ENCODE data around the gene MT1B. TPM values are rescaled to one million over a fixed set of nuclear protein-coding genes. Genes with fewer than 3 reads are reported as not detected.

The MT1B gene
- total and polyA plus RNA-seq, 2 of the 13 experiments (the other 11 are each of a cell fraction or from before 2014, with no cell fraction given) = 0.89 TPM; not detected in 1

DNA sequence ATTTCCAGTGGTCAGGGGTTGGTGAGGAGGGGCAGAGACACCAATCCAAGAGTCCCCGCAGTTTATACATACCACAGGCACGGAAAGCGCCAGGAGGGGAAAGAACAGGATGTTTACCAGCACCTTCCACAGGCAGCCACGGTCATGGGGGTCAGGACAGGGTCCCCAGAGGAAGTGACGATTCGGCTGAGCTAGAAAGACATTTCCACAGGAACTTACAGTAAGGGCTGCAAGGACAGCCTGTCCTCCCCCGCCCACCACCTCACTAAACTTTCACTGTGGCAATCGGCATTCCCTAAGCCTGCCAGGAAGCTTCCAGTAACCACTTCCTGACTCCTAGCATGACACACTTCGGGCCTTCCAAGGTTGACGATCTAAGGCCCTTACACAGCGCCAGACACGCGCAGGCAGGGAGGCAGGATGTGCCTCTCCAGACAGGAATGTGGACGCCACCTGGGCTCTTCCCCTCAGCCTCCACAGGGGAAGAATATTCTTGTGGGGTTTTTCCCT lies 44.5 kb upstream of the MT1B start (continued):
- TF ChIP-seq ZNF619 (CRISPR knock-in tag; IDR thresholded peaks at IDR 0.05) (no peak; the same call in 1 of the 2 replicates), GTF3A (CRISPR knock-in tag; conservative IDR thresholded peaks at IDR 0.05) (no peak), ZNF335 (CRISPR knock-in tag; IDR thresholded peaks at IDR 0.05) (peak; percentile 58; the same call in 1 of the 2 replicates), NFIB (CRISPR knock-in tag; IDR thresholded peaks at IDR 0.05; ENCODE audit: borderline replicate concordance) (no peak), ZNF432 (CRISPR knock-in tag; IDR thresholded peaks at IDR 0.05; ENCODE audit: borderline replicate concordance) (no peak), ZNF224 (CRISPR knock-in tag; IDR thresholded peaks at IDR 0.05) (no peak), GTF2F1 (IDR thresholded peaks at IDR 0.05; ENCODE audit: low read length) (no peak), NFYC (CRISPR knock-in tag; IDR thresholded peaks at IDR 0.05) (no peak), JUNB (CRISPR knock-in tag; IDR thresholded peaks at IDR 0.05; ENCODE audit: borderline replicate concordance) (no peak), ZFX (CRISPR knock-in tag; IDR thresholded peaks at IDR 0.05; ENCODE audit: low read depth) (peak; percentile 97), MIXL1 (CRISPR knock-in tag; IDR thresholded peaks at IDR 0.05) (no peak; the same call in 1 of the 2 replicates), ZNF615 (CRISPR knock-in tag; IDR thresholded peaks at IDR 0.05; ENCODE audit: borderline replicate concordance) (no peak), SOX13 (IDR thresholded peaks at IDR 0.05) (peak; percentile 22; the same call in 1 of the 2 replicates), SOX13 (CRISPR knock-in tag; conservative IDR thresholded peaks at IDR 0.05 in 1 of 2, IDR thresholded peaks at IDR 0.05 in 1 of 2) (no peak; a peak in 1 of 4 replicates), MXI1 (IDR thresholded peaks at IDR 0.05; ENCODE audit: borderline replicate concordance, low read depth, low read length) (peak; percentile 36; the same call in 1 of the 3 replicates), MYC (CRISPR knock-in tag; IDR thresholded peaks at IDR 0.05; ENCODE audit: borderline replicate concordance) (peak; percentile 67; the same call in 1 of the 2 replicates)
- TF ChIP-seq, protein P1, sequence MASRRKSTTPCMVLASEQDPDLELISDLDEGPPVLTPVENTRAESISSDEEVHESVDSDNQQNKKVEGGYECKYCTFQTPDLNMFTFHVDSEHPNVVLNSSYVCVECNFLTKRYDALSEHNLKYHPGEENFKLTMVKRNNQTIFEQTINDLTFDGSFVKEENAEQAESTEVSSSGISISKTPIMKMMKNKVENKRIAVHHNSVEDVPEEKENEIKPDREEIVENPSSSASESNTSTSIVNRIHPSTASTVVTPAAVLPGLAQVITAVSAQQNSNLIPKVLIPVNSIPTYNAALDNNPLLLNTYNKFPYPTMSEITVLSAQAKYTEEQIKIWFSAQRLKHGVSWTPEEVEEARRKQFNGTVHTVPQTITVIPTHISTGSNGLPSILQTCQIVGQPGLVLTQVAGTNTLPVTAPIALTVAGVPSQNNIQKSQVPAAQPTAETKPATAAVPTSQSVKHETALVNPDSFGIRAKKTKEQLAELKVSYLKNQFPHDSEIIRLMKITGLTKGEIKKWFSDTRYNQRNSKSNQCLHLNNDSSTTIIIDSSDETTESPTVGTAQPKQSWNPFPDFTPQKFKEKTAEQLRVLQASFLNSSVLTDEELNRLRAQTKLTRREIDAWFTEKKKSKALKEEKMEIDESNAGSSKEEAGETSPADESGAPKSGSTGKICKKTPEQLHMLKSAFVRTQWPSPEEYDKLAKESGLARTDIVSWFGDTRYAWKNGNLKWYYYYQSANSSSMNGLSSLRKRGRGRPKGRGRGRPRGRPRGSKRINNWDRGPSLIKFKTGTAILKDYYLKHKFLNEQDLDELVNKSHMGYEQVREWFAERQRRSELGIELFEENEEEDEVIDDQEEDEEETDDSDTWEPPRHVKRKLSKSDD (CRISPR knock-in tag; IDR thresholded peaks at IDR 0.05; ENCODE audit: low read depth) = no peak
- TF ChIP-seq, protein P2, sequence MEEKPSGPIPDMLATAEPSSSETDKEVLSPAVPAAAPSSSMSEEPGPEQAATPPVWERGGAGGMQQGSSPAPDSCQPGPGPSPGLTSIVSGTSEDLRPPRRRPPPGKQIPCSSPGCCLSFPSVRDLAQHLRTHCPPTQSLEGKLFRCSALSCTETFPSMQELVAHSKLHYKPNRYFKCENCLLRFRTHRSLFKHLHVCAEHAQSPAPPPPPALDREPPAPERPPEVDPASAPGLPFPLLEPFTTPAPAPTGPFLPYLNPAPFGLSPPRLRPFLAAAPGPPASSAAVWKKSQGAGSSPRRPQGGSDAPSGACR (CRISPR knock-in tag; IDR thresholded peaks at IDR 0.05) = peak; percentile 75; the same call in 1 of the 2 replicates
- TF ChIP-seq, protein P3, sequence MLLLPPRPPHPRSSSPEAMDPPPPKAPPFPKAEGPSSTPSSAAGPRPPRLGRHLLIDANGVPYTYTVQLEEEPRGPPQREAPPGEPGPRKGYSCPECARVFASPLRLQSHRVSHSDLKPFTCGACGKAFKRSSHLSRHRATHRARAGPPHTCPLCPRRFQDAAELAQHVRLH (CRISPR knock-in tag; IDR thresholded peaks at IDR 0.05; ENCODE audit: borderline replicate concordance, low read depth) = peak; percentile 55; the same call in 1 of the 2 replicates
- TF ChIP-seq, protein P4, sequence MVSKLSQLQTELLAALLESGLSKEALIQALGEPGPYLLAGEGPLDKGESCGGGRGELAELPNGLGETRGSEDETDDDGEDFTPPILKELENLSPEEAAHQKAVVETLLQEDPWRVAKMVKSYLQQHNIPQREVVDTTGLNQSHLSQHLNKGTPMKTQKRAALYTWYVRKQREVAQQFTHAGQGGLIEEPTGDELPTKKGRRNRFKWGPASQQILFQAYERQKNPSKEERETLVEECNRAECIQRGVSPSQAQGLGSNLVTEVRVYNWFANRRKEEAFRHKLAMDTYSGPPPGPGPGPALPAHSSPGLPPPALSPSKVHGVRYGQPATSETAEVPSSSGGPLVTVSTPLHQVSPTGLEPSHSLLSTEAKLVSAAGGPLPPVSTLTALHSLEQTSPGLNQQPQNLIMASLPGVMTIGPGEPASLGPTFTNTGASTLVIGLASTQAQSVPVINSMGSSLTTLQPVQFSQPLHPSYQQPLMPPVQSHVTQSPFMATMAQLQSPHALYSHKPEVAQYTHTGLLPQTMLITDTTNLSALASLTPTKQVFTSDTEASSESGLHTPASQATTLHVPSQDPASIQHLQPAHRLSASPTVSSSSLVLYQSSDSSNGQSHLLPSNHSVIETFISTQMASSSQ (IDR thresholded peaks at IDR 0.05; ENCODE audit: low read depth) = 0 out of 2 replicates have a peak, but pooled peaks have one; percentile 27
- TF ChIP-seq, protein P4 (CRISPR knock-in tag; IDR thresholded peaks at IDR 0.05; ENCODE audit: borderline replicate concordance) = peak; percentile 49; the same call in 1 of the 2 replicates
- TF ChIP-seq, protein P5, sequence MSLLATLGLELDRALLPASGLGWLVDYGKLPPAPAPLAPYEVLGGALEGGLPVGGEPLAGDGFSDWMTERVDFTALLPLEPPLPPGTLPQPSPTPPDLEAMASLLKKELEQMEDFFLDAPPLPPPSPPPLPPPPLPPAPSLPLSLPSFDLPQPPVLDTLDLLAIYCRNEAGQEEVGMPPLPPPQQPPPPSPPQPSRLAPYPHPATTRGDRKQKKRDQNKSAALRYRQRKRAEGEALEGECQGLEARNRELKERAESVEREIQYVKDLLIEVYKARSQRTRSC (CRISPR knock-in tag; IDR thresholded peaks at IDR 0.05; ENCODE audit: low read depth) = 0 out of 2 replicates have a peak, but pooled peaks have one; percentile 42
